Karpas-422 (cell line): ENCODE results near the gene MBOAT2. TPM values are rescaled to one million over a fixed set of nuclear protein-coding genes. Genes with fewer than 3 reads are reported as not detected.

Experiments
- DNase-seq: peaks from one replicate; pipeline ENCODE4 v3.0.0-alpha.2; 2015
- H2AFZ ChIP-seq: fragments of 200-600 bp; sonication (generic); 2 replicates; pipeline ENCODE4 v1.6.1; 2014; ENCODE audit warnings: antibody characterized with exemption, low read length, mixed read lengths
- H3K27ac ChIP-seq: fragments of 200-600 bp; sonication (generic); 2 replicates; pipeline ENCODE4 v1.5.1; 2014; ENCODE audit warnings: mild to moderate bottlenecking, low read length, moderate library complexity
- H3K27me3 ChIP-seq: fragments of 200-600 bp; sonication (generic); 2 replicates; pipeline ENCODE4 v1.6.1; 2014; ENCODE audit warnings: low read length, mixed read lengths
- H3K36me3 ChIP-seq: fragments of 200-600 bp; sonication (generic); 2 replicates; pipeline ENCODE4 v1.6.1; 2014; ENCODE audit warnings: low read length, mixed read lengths; ENCODE audit not compliant: insufficient read depth
- H3K4me1 ChIP-seq: fragments of 200-600 bp; sonication (generic); 2 replicates; pipeline ENCODE4 v1.6.1; 2014; ENCODE audit warnings: mild to moderate bottlenecking, low read length, mixed read lengths
- H3K4me2 ChIP-seq: fragments of 200-600 bp; sonication (generic); 2 replicates; pipeline ENCODE4 v1.6.1; 2014; ENCODE audit warnings: low read length, low read depth, mild to moderate bottlenecking; ENCODE audit not compliant: poor library complexity, severe bottlenecking
- H3K4me3 ChIP-seq: fragments of 200-600 bp; sonication (generic); 2 replicates; pipeline ENCODE4 v1.5.1; 2014; ENCODE audit warnings: mild to moderate bottlenecking, antibody characterized with exemption, low read length, mixed read lengths
- H3K79me2 ChIP-seq: fragments of 200-600 bp; sonication (generic); 2 replicates; pipeline ENCODE4 v1.6.1; 2014; ENCODE audit warnings: mild to moderate bottlenecking, low read length, mixed read lengths
- H3K9ac ChIP-seq: fragments of 200-600 bp; sonication (generic); 2 replicates; pipeline ENCODE4 v1.6.0; 2014; ENCODE audit warnings: low read length
- H3K9me2 ChIP-seq: fragments of 200-600 bp; sonication (generic), shearing (Covaris generic); replicated peaks from 2 replicates; pipeline ENCODE4 v1.6.0; 2014; ENCODE audit warnings: mild to moderate bottlenecking, low read length, moderate library complexity; ENCODE audit not compliant: insufficient read depth
- H3K9me3 ChIP-seq: fragments of 300-700, 200-600 bp; sonication (generic); 2 replicates; pipeline ENCODE4 v1.6.1; 2014; ENCODE audit warnings: low read length, mixed read lengths
- H4K20me1 ChIP-seq: fragments of 200-600 bp; sonication (generic); 2 replicates; pipeline ENCODE4 v1.6.1; 2014; ENCODE audit warnings: mild to moderate bottlenecking, antibody characterized with exemption, low read length, low read depth; ENCODE audit not compliant: insufficient read depth
- total RNA-seq: library from RNA; depleted of rRNA; stranded (reverse); fragments of >200 nt; shearing (Covaris generic); gene quantifications from 2 replicates; pipeline ENCODE4 v1.2.3, GENCODE V29; 2014; ENCODE audit warnings: low replicate concordance

MBOAT2 gene
- total RNA-seq, 1 experiment from 2014 or later: not detected

- Histone ChIP-seq H3K79me2 (no peaks in the 10 kb centered on the region), H3K9me2 (no peaks in the 10 kb centered on the region), H2AFZ (no peak overlapping the region), H3K27ac (no peak overlapping the region), H4K20me1 (no peaks in the 10 kb centered on the region), H3K9ac (no peak overlapping the region), H3K4me2 (no peak overlapping the region), H3K36me3 (no peaks in the 10 kb centered on the region), H3K4me3 (no peak overlapping the region), H3K9me3 (no peaks in the 10 kb centered on the region), H3K4me1 (no peaks in the 10 kb centered on the region), H3K27me3 (no peaks in the 10 kb centered on the region)
- no peak for DNase-seq
These were observed 1.7 kb downstream of the MBOAT2 start for GRCh38 chr2:9001778-9002177.

GRCh38 chr2:9001229-9001628 is 2.3 kb downstream of the MBOAT2 start:
- Histone ChIP-seq H3K79me2 (no peaks in the 10 kb centered on the region), H3K4me3 (no peak overlapping the region)

GRCh38 chr2:9000442-9000841 is 3.0 kb downstream of the MBOAT2 start:
- H3K36me3 ChIP-seq: no peaks in the 10 kb centered on the region
- DNase-seq: no peak
- no peak overlapping the region for H2AFZ ChIP-seq
- H3K27me3 ChIP-seq: no peaks in the 10 kb centered on the region
- H3K9ac ChIP-seq: no peak overlapping the region
- no peaks in the 10 kb centered on the region for H4K20me1 ChIP-seq
- H3K4me3 ChIP-seq: no peak overlapping the region
- no peaks in the 10 kb centered on the region for H3K4me1 ChIP-seq
- no peaks in the 10 kb centered on the region for H3K9me3 ChIP-seq
- H3K9me2 ChIP-seq: no peaks in the 10 kb centered on the region
- H3K4me2 ChIP-seq: no peak overlapping the region
- no peaks in the 10 kb centered on the region for H3K79me2 ChIP-seq
- H3K27ac ChIP-seq: no peak overlapping the region

More at GRCh38 chr2:9001229-9001628, 2.3 kb downstream of the MBOAT2 start:
- Histone ChIP-seq H3K27me3 (no peaks in the 10 kb centered on the region), H3K27ac (no peak overlapping the region), H3K4me1 (no peaks in the 10 kb centered on the region), H3K9ac (no peak overlapping the region), H4K20me1 (no peaks in the 10 kb centered on the region), H3K4me2 (no peak overlapping the region), H3K9me3 (no peaks in the 10 kb centered on the region), H2AFZ (no peak overlapping the region), H3K9me2 (no peaks in the 10 kb centered on the region), H3K36me3 (no peaks in the 10 kb centered on the region)
- DNase-seq: no peak

- no peak for DNase-seq
- no peak overlapping the region for H3K27ac ChIP-seq
- no peaks in the 10 kb centered on the region for H3K9me2 ChIP-seq
- no peak overlapping the region for H3K9ac ChIP-seq
- H2AFZ ChIP-seq: no peak overlapping the region
- H3K36me3 ChIP-seq: no peaks in the 10 kb centered on the region
- no peaks in the 10 kb centered on the region for H4K20me1 ChIP-seq
- no peak overlapping the region for H3K4me3 ChIP-seq
- no peaks in the 10 kb centered on the region for H3K79me2 ChIP-seq
- H3K4me2 ChIP-seq: no peak overlapping the region
- H3K9me3 ChIP-seq: no peaks in the 10 kb centered on the region
- no peaks in the 10 kb centered on the region for H3K4me1 ChIP-seq
- no peaks in the 10 kb centered on the region for H3K27me3 ChIP-seq
These were observed 3.7 kb downstream of the MBOAT2 start for GRCh38 chr2:8999797-9000196.

- no peak overlapping the region for H3K4me2 ChIP-seq
- H3K9me2 ChIP-seq: no peaks in the 10 kb centered on the region
- no peak for DNase-seq
- no peaks in the 10 kb centered on the region for H3K4me1 ChIP-seq
- H2AFZ ChIP-seq: no peak overlapping the region
- no peak overlapping the region for H3K27ac ChIP-seq
- no peaks in the 10 kb centered on the region for H3K79me2 ChIP-seq
- H3K9me3 ChIP-seq: no peaks in the 10 kb centered on the region
- no peaks in the 10 kb centered on the region for H4K20me1 ChIP-seq
- H3K36me3 ChIP-seq: no peaks in the 10 kb centered on the region
- H3K27me3 ChIP-seq: no peaks in the 10 kb centered on the region
- no peak overlapping the region for H3K9ac ChIP-seq
- H3K4me3 ChIP-seq: no peak overlapping the region
These were observed 4.4 kb downstream of the MBOAT2 start for GRCh38 chr2:8999102-8999446.

GRCh38 chr2:8998418-8999101 is 4.9 kb downstream of the MBOAT2 start:
- Histone ChIP-seq H3K9me3 (no peaks in the 10 kb centered on the region), H3K4me2 (no peak overlapping the region), H3K9ac (no peak overlapping the region), H3K4me3 (no peak overlapping the region), H2AFZ (no peak overlapping the region), H3K27ac (no peak overlapping the region), H3K4me1 (no peaks in the 10 kb centered on the region), H4K20me1 (no peaks in the 10 kb centered on the region), H3K79me2 (no peaks in the 10 kb centered on the region), H3K27me3 (no peaks in the 10 kb centered on the region), H3K36me3 (no peaks in the 10 kb centered on the region), H3K9me2 (no peaks in the 10 kb centered on the region)
- no peak for DNase-seq

GRCh38 chr2:8997631-8998030 is 5.9 kb downstream of the MBOAT2 start:
- H4K20me1 ChIP-seq: no peaks in the 10 kb centered on the region
- H3K9ac ChIP-seq: no peak overlapping the region
- H3K27me3 ChIP-seq: no peaks in the 10 kb centered on the region
- no peaks in the 10 kb centered on the region for H3K79me2 ChIP-seq
- no peak overlapping the region for H2AFZ ChIP-seq
- H3K4me3 ChIP-seq: no peak overlapping the region
- H3K36me3 ChIP-seq: no peaks in the 10 kb centered on the region
- H3K9me2 ChIP-seq: no peaks in the 10 kb centered on the region
- H3K4me2 ChIP-seq: no peak overlapping the region
- no peaks in the 10 kb centered on the region for H3K4me1 ChIP-seq
- DNase-seq: no peak
- no peak overlapping the region for H3K27ac ChIP-seq
- H3K9me3 ChIP-seq: no peaks in the 10 kb centered on the region

- no peaks in the 10 kb centered on the region for H3K36me3 ChIP-seq
- no peak overlapping the region for H3K4me2 ChIP-seq
- H3K27ac ChIP-seq: no peak overlapping the region
- H3K4me1 ChIP-seq: no peaks in the 10 kb centered on the region
- no peak overlapping the region for H2AFZ ChIP-seq
- no peaks in the 10 kb centered on the region for H3K9me3 ChIP-seq
- H4K20me1 ChIP-seq: no peaks in the 10 kb centered on the region
- H3K9ac ChIP-seq: no peak overlapping the region
- H3K9me2 ChIP-seq: no peaks in the 10 kb centered on the region
- H3K79me2 ChIP-seq: no peaks in the 10 kb centered on the region
- no peak for DNase-seq
- no peaks in the 10 kb centered on the region for H3K27me3 ChIP-seq
- H3K4me3 ChIP-seq: no peak overlapping the region
These were observed 6.4 kb downstream of the MBOAT2 start for GRCh38 chr2:8997108-8997507.

GRCh38 chr2:8996006-8996405 is 7.5 kb downstream of the MBOAT2 start:
- Histone ChIP-seq H4K20me1 (no peaks in the 10 kb centered on the region), H3K4me2 (no peak overlapping the region)

More at GRCh38 chr2:8996006-8996405, 7.5 kb downstream of the MBOAT2 start:
- Histone ChIP-seq H3K9me2 (no peaks in the 10 kb centered on the region), H2AFZ (no peak overlapping the region), H3K4me3 (no peak overlapping the region), H3K27ac (no peak overlapping the region), H3K4me1 (no peaks in the 10 kb centered on the region), H3K36me3 (no peaks in the 10 kb centered on the region), H3K9ac (no peak overlapping the region), H3K79me2 (no peaks in the 10 kb centered on the region), H3K9me3 (no peaks in the 10 kb centered on the region), H3K27me3 (no peaks in the 10 kb centered on the region)
- DNase-seq: no peak
